WTC11 (cell line): Measurements from ENCODE around the gene NKG7.
"Not testable (repeated sequence)": the region's sequence is repeated elsewhere in the genome, so short reads cannot be mapped to it uniquely, and the experiment has no call there.

Experiments
- FOXK1 ChIP-seq: sonication (generic); formaldehyde crosslinking; IDR thresholded peaks from 2 replicates; pipeline ENCODE4 v1.8.0; 2022; ENCODE audit warnings: mild to moderate bottlenecking, moderate library complexity, missing genetic modification reagents
- HMGA2 ChIP-seq: fragments of 250-450 bp; sonication (Bioruptor Pico); IDR thresholded peaks from 2 replicates; pipeline ENCODE4 v1.4.0; 2021; ENCODE audit warnings: mild to moderate bottlenecking, moderate library complexity
- SP1 ChIP-seq: sonication (generic); formaldehyde crosslinking; conservative IDR thresholded peaks from 2 replicates; pipeline ENCODE4 v1.8.1; 2022; ENCODE audit warnings: missing genetic modification reagents
- ZNF219 ChIP-seq: sonication (generic); formaldehyde crosslinking; IDR thresholded peaks from 2 replicates; pipeline ENCODE4 v1.8.0; 2023; ENCODE audit warnings: missing genetic modification reagents, mild to moderate bottlenecking, borderline replicate concordance
- ZNF232 ChIP-seq: sonication (generic); formaldehyde crosslinking; IDR thresholded peaks from 2 replicates; pipeline ENCODE4 v1.8.0; 2022; ENCODE audit warnings: mild to moderate bottlenecking, missing genetic modification reagents
- TF ChIP-seq, protein P1 (sequence below): fragments of 200-600 bp; IDR thresholded peaks from 2 replicates; pipeline ENCODE4 v1.8.0; 2022; ENCODE audit warnings: antibody characterized with exemption
- TF ChIP-seq, protein P2 (sequence below): sonication (generic); formaldehyde crosslinking; IDR thresholded peaks from 2 replicates; pipeline ENCODE4 v1.8.0; 2022; ENCODE audit warnings: mild to moderate bottlenecking, missing genetic modification reagents

GRCh38 chr19:51397453-51397852 lies 25.0 kb upstream of the NKG7 start:
- TF ChIP-seq, protein P1, sequence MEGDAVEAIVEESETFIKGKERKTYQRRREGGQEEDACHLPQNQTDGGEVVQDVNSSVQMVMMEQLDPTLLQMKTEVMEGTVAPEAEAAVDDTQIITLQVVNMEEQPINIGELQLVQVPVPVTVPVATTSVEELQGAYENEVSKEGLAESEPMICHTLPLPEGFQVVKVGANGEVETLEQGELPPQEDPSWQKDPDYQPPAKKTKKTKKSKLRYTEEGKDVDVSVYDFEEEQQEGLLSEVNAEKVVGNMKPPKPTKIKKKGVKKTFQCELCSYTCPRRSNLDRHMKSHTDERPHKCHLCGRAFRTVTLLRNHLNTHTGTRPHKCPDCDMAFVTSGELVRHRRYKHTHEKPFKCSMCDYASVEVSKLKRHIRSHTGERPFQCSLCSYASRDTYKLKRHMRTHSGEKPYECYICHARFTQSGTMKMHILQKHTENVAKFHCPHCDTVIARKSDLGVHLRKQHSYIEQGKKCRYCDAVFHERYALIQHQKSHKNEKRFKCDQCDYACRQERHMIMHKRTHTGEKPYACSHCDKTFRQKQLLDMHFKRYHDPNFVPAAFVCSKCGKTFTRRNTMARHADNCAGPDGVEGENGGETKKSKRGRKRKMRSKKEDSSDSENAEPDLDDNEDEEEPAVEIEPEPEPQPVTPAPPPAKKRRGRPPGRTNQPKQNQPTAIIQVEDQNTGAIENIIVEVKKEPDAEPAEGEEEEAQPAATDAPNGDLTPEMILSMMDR, result not testable (repeated sequence)
- TF ChIP-seq FOXK1 (CRISPR knock-in tag); ZNF219 (CRISPR knock-in tag); SP1; ZNF232 (CRISPR knock-in tag); HMGA2 (CRISPR knock-in tag): not testable (repeated sequence)
- TF ChIP-seq, protein P2, sequence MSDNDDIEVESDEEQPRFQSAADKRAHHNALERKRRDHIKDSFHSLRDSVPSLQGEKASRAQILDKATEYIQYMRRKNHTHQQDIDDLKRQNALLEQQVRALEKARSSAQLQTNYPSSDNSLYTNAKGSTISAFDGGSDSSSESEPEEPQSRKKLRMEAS, result not testable (repeated sequence)
